Ascending aorta (tissue), 2 donors: ENCODE data around the gene EMILIN1. TPM values are rescaled to one million over a fixed set of nuclear protein-coding genes. Genes with fewer than 3 reads are reported as not detected.

Experiments
- DNase-seq, 2 donors: peaks; one replicate each; pipeline ENCODE4 v3.0.0-alpha.2; 2019; ENCODE audit warnings: low spot score in 2 of 2
- H3K27ac ChIP-seq, 2 donors: fragments of 200-600 bp; sonication (generic); one replicate each; pipeline ENCODE4 v1.5.1; 2016 to 2017; ENCODE audit warnings: mild to moderate bottlenecking in 1 of 2
- H3K27me3 ChIP-seq: fragments of 200-600 bp; sonication (generic); one replicate; pipeline ENCODE4 v1.5.1; 2017
- H3K36me3 ChIP-seq, 2 donors: fragments of 200-600 bp; sonication (generic); one replicate each; pipeline ENCODE4 v1.5.1; 2016
- H3K4me1 ChIP-seq, 2 donors: fragments of 200-600 bp; sonication (generic); one replicate each; pipeline ENCODE4 v1.5.1; 2016 to 2017; ENCODE audit warnings: mild to moderate bottlenecking in 1 of 2
- H3K4me3 ChIP-seq, 2 donors: fragments of 200-600 bp; sonication (generic); one replicate each; pipeline ENCODE4 v1.5.1; 2016 to 2017; ENCODE audit warnings: mild to moderate bottlenecking in 1 of 2
- H3K9me3 ChIP-seq, 2 donors: fragments of 200-600 bp; sonication (generic); one replicate each; pipeline ENCODE4 v1.5.1; 2016
- CTCF ChIP-seq, 3 experiments: fragments of 200-600 bp in 2 of 3; fragments of 450-650 bp in 1 of 3; sonication (generic) in 2 of 3; IDR thresholded peaks; one replicate each; pipeline ENCODE4 v1.5.1; 2016 to 2019; ENCODE audit warnings: antibody characterized with exemption in 3 of 3, mild to moderate bottlenecking in 1 of 3, moderate library complexity in 1 of 3
- intact Hi-C: fragments of 100-400 bp; cut with DNase I; formaldehyde crosslinking; loops from one replicate; pipeline ENCODE4 v1.15.1; 2023
- total RNA-seq: library from RNA; depleted of rRNA; stranded (reverse); fragments of >200 nt; gene quantifications from one replicate; pipeline ENCODE4 v1.1.0, GENCODE V29; 2016

EMILIN1 gene
- total RNA-seq, 1 donor from 2014 or later = 301 TPM

GRCh38 chr2:27050996-27051901 lies 27.2 kb upstream of the EMILIN1 start, which contains the start of gene AGBL5:
Gene AGBL5, plus strand, starts transcription at chr2:27051668. Its CDS starts 1,291 bp downstream, at chr2:27052959.
- H3K9me3 ChIP-seq = no peaks in the 10 kb centered on the region
- peak; percentile 92 to 98 for DNase-seq
- TF ChIP-seq CTCF (IDR thresholded peaks at IDR 0.05) = no peak
- H3K36me3 ChIP-seq = peaks cover 18 to 25% of the 10 kb centered on the region in 2 donors
- H3K4me1 ChIP-seq = peaks cover 0 to 4% of the 10 kb centered on the region in 2 donors
- peak within 1 kb of the TSS; percentile 85 to 93 for H3K27ac ChIP-seq
- H3K27me3 ChIP-seq = no peaks in the 10 kb centered on the region
- intact Hi-C loops = loop anchor here (1.0 to 2.0 kb wide), 4 partner anchors 18 to 35 kb away; partner anchors contain the start of genes EMILIN1 and KHK
- peak within 1 kb of the TSS; percentile 71 to 85 for H3K4me3 ChIP-seq

- Histone ChIP-seq H3K27me3 (no peaks in the 10 kb centered on the region), H3K4me3 (peak overlapping the region; percentile 71 to 85), H3K27ac (peak overlapping the region; percentile 85 to 93), H3K9me3 (no peaks in the 10 kb centered on the region), H3K4me1 (peaks cover 0 to 4% of the 10 kb centered on the region in 2 donors), H3K36me3 (peaks cover 24 to 34% of the 10 kb centered on the region in 2 donors)
- TF ChIP-seq CTCF (IDR thresholded peaks at IDR 0.05) = no peak
- DNase-seq = peak in 1 of 2 donors; percentile 72
- intact Hi-C loops = loop anchor here (2.0 kb wide), 1 partner anchor 27 kb away; the partner anchor contains the start of gene EMILIN1
These were observed 26.3 kb upstream of the EMILIN1 start for GRCh38 chr2:27051902-27052645.

GRCh38 chr2:27053321-27053720 lies 25.1 kb upstream of the EMILIN1 start:
- DNase-seq = no peak

GRCh38 chr2:27053776-27054175 lies 24.6 kb upstream of the EMILIN1 start:
- no peaks in the 10 kb centered on the region for H3K9me3 ChIP-seq
- no peak overlapping the region for H3K27ac ChIP-seq
- no peak overlapping the region for H3K4me3 ChIP-seq
- H3K4me1 ChIP-seq = peaks cover 0 to 4% of the 10 kb centered on the region in 2 donors
- intact Hi-C loops = no loop called here
- no peak for TF ChIP-seq CTCF (IDR thresholded peaks at IDR 0.05)
- DNase-seq = no peak
- H3K27me3 ChIP-seq = no peaks in the 10 kb centered on the region
- H3K36me3 ChIP-seq = peaks cover 33 to 44% of the 10 kb centered on the region in 2 donors

More at GRCh38 chr2:27053321-27053720, 25.1 kb upstream of the EMILIN1 start:
- intact Hi-C loops = no loop called here
- H3K27me3 ChIP-seq = no peaks in the 10 kb centered on the region
- H3K9me3 ChIP-seq = no peaks in the 10 kb centered on the region
- H3K4me1 ChIP-seq = peaks cover 0 to 4% of the 10 kb centered on the region in 2 donors
- peaks cover 29 to 41% of the 10 kb centered on the region in 2 donors for H3K36me3 ChIP-seq
- no peak overlapping the region for H3K27ac ChIP-seq
- no peak overlapping the region for H3K4me3 ChIP-seq
- TF ChIP-seq CTCF (IDR thresholded peaks at IDR 0.05) = no peak

GRCh38 chr2:27054721-27055120 lies 23.7 kb upstream of the EMILIN1 start:
- Histone ChIP-seq H3K27me3 (no peaks in the 10 kb centered on the region), H3K9me3 (no peaks in the 10 kb centered on the region), H3K4me3 (no peak overlapping the region), H3K36me3 (peaks cover 39 to 50% of the 10 kb centered on the region in 2 donors), H3K27ac (no peak overlapping the region), H3K4me1 (no peaks in the 10 kb centered on the region)
- no peak for TF ChIP-seq CTCF (IDR thresholded peaks at IDR 0.05)
- intact Hi-C loops = no loop called here
- DNase-seq = no peak
